ENCODE results near the gene OR4D2. TPM values are rescaled to one million over a fixed set of nuclear protein-coding genes. Genes with fewer than 3 reads are reported as not detected.

Gene OR4D2
- total RNA-seq, 1 experiment from 2014 or later: not detected

GRCh38 chr17:58150394-58150793 lies 16.4 kb upstream of the OR4D2 start:
- H3K27me3 ChIP-seq (replicated peaks; ENCODE audit: control insufficient read depth, insufficient read depth, low read length): no peaks in the 10 kb centered on the region; the same call in 1 of the 2 replicates
- POLR2A ChIA-PET: no interaction called here
- no peaks in the 10 kb centered on the region for H3K9me3 ChIP-seq
- DNase-seq: no peak
- no TSS peak for BruUV-seq (replicated peaks)
- CTCF ChIA-PET: no interaction called here
- Mint-ChIP-seq H3K9me3 (ENCODE audit: unreplicated experiment) (peaks cover 4% of the 10 kb centered on the region), H3K36me3 (ENCODE audit: insufficient read depth, unreplicated experiment) (no peaks in the 10 kb centered on the region), H3K4me1 (ENCODE audit: low read depth, unreplicated experiment) (no peaks in the 10 kb centered on the region), H3K27ac (ENCODE audit: unreplicated experiment) (no peak overlapping the region), H3K4me3 (ENCODE audit: unreplicated experiment) (no peak overlapping the region), H3K27me3 (ENCODE audit: insufficient read depth, unreplicated experiment) (peaks cover 33% of the 10 kb centered on the region)
- H3K4me3 ChIP-seq (ENCODE audit: low read depth, low read length): no peak overlapping the region
- no peak for TF ChIP-seq CTCF (IDR thresholded peaks at IDR 0.05; ENCODE audit: insufficient read depth in 1 of 2, low read depth in 1 of 2, low read length in 1 of 2, severe bottlenecking in 1 of 2, unreplicated experiment in 1 of 2)
- intact Hi-C loops (cut with micrococcal nuclease; ENCODE audit: unreplicated experiment): no loop called here
- H3K36me3 ChIP-seq (ENCODE audit: control insufficient read depth, insufficient read depth, low read length): no peaks in the 10 kb centered on the region
- no peaks in the 10 kb centered on the region for H3K4me1 ChIP-seq

GRCh38 chr17:58153046-58153445 lies 13.7 kb upstream of the OR4D2 start:
- peaks cover 1% of the 10 kb centered on the region for H3K27me3 ChIP-seq (replicated peaks; ENCODE audit: control insufficient read depth, insufficient read depth, low read length)
- no peaks in the 10 kb centered on the region for H3K9me3 Mint-ChIP-seq (ENCODE audit: unreplicated experiment)
- ChIA-PET CTCF (no interaction called here), POLR2A (no interaction called here)
- peaks cover 30% of the 10 kb centered on the region for H3K27me3 Mint-ChIP-seq (ENCODE audit: insufficient read depth, unreplicated experiment)
- no peaks in the 10 kb centered on the region for H3K4me1 ChIP-seq
- no TSS peak for BruUV-seq (replicated peaks)
- intact Hi-C loops (cut with micrococcal nuclease; ENCODE audit: unreplicated experiment): no loop called here
- TF ChIP-seq CTCF (IDR thresholded peaks at IDR 0.05; ENCODE audit: insufficient read depth in 1 of 2, low read depth in 1 of 2, low read length in 1 of 2, severe bottlenecking in 1 of 2, unreplicated experiment in 1 of 2): no peak
- no peak overlapping the region for H3K27ac Mint-ChIP-seq (ENCODE audit: unreplicated experiment)
- DNase-seq: no peak
- no peak overlapping the region for H3K4me3 ChIP-seq (ENCODE audit: low read depth, low read length)
- H3K4me1 Mint-ChIP-seq (ENCODE audit: low read depth, unreplicated experiment): no peaks in the 10 kb centered on the region
- H3K36me3 ChIP-seq (ENCODE audit: control insufficient read depth, insufficient read depth, low read length): no peaks in the 10 kb centered on the region
- H3K36me3 Mint-ChIP-seq (ENCODE audit: insufficient read depth, unreplicated experiment): no peaks in the 10 kb centered on the region
- no peaks in the 10 kb centered on the region for H3K9me3 ChIP-seq
- H3K4me3 Mint-ChIP-seq (ENCODE audit: unreplicated experiment): no peak overlapping the region

GRCh38 chr17:58153671-58154070 lies 13.1 kb upstream of the OR4D2 start:
- TF ChIP-seq CTCF (IDR thresholded peaks at IDR 0.05; ENCODE audit: insufficient read depth in 1 of 2, low read depth in 1 of 2, low read length in 1 of 2, severe bottlenecking in 1 of 2, unreplicated experiment in 1 of 2): no peak
- ChIA-PET CTCF (no interaction called here), POLR2A (no interaction called here)
- no peaks in the 10 kb centered on the region for H3K4me1 Mint-ChIP-seq (ENCODE audit: low read depth, unreplicated experiment)
- Histone ChIP-seq H3K4me3 (ENCODE audit: low read depth, low read length) (no peak overlapping the region), H3K36me3 (ENCODE audit: control insufficient read depth, insufficient read depth, low read length) (no peaks in the 10 kb centered on the region), H3K4me1 (no peaks in the 10 kb centered on the region), H3K27me3 (replicated peaks; ENCODE audit: control insufficient read depth, insufficient read depth, low read length) (peaks cover 1% of the 10 kb centered on the region), H3K9me3 (no peaks in the 10 kb centered on the region)
- no peaks in the 10 kb centered on the region for H3K36me3 Mint-ChIP-seq (ENCODE audit: insufficient read depth, unreplicated experiment)
- no peak overlapping the region for H3K27ac Mint-ChIP-seq (ENCODE audit: unreplicated experiment)
- intact Hi-C loops (cut with micrococcal nuclease; ENCODE audit: unreplicated experiment): no loop called here
- no TSS peak for BruUV-seq (replicated peaks)
- H3K9me3 Mint-ChIP-seq (ENCODE audit: unreplicated experiment): no peaks in the 10 kb centered on the region
- no peak for DNase-seq
- H3K27me3 Mint-ChIP-seq (ENCODE audit: insufficient read depth, unreplicated experiment): peaks cover 26% of the 10 kb centered on the region
- no peak overlapping the region for H3K4me3 Mint-ChIP-seq (ENCODE audit: unreplicated experiment)

Data from Caco-2 (cell line).